ENCODE measurements around the gene NFIX.
A peak's percentile ranks its signal among the peaks of the same experiment; 100 is the strongest.
"Not testable (repeated sequence)": the region's sequence is repeated elsewhere in the genome, so short reads cannot be mapped to it uniquely, and the experiment has no call there.

NFIX gene

DNA sequence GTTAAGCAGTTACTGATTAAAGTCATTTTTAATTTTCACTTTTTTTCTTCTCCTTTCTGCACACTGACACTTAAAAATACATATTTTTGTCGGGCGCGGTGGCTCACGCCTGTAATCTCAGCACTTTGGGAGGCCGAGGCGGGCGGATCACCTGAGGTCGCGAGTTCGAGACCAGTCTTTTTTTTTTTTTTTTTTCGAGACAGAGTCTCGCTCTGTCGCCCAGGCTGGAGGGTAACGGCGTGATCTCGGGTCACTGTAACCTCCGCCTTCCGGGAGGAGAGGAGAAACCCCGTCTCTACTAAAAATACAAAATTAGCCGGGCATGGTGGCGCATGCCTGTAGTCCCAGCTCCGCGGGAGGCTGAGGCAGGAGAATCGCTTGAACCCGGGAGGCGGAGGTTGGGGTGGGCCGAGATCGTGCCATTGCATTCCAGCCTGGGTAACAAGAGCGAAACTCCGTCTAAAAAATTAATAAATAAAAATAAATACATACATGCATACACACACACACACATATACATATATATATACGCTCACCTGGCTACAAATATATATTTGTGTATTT, 37.8 kb upstream of the NFIX start:
- DNase-seq (ENCODE audit: low read depth) = not testable (repeated sequence)

DNA sequence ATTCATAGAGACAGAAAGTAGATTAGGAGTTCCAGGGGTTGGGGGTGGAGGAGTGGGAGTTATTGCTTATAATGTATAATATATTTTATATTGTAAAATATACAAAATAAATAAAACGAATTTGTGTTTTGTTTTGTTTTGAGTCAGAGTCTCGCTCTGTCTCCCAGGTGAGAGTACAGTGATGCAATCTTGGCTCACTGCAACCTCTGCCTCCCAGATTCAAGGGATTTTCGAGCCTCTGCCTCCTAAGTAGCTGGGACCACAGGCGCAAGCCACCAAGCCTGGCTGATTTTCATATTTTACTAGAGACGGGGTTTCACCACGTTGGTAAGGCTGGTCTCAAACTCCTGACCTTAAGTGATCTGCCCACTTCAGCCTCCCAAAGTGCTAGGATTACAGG, 35.8 kb upstream of the NFIX start:
- no peak for DNase-seq (ENCODE audit: low read depth)

DNA sequence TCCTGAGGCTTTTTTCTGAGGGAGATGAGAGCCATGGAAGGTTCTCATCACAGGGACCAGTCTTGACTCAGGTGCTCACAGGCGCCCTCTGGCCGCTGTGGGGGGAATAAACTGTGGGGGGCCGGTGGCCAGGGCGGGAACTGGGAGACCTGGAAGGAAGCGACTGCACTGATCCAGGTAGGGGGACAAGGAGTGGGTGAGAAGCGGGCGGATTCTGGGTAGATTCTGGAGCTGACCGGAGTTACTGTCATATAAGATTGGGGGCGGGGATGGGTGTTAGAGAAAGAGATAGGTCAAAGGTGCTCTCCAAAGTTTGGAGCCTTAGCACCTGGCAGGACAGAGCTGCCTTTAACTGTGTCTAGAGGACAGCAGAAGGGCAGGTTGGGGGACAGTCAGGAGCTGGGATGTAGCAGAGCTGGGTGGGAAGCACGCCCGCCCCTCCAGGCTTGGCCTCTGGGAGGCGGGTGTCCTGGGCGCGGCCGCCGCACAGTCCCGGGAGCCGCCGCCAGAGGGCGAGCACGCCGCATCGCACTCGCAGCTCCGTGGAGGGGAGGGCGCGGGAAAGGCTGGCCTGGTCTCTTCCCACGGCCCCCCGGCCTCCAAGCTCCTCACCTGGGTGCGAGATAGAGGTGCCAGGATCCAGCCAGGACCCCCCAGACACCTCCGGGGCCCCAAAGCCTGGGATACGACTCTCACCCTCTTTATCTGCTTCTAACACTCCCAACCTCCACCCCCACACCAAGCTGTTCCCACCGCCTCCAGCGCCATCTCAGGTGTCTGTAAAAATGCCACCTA, 30.1 kb upstream of the NFIX start:
- peak; percentile 69 for DNase-seq (ENCODE audit: low read depth)

DNA sequence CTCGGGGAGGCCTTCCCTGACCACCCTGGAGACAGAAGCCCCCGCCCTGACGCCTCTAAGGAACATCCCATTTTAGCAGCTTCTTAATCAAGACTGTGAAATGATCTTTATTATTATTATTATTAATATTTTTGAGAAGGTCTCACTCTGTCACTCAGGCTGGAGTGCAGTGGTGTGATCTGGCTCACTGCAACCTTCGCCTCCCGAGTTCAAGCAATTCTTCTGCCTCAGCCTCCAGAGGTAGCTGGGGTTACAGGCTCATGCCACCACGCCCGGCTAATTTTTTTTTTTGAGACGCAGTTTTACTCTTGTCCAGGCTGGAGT, 29.5 kb upstream of the NFIX start:
- no peak for DNase-seq (ENCODE audit: low read depth)

DNA sequence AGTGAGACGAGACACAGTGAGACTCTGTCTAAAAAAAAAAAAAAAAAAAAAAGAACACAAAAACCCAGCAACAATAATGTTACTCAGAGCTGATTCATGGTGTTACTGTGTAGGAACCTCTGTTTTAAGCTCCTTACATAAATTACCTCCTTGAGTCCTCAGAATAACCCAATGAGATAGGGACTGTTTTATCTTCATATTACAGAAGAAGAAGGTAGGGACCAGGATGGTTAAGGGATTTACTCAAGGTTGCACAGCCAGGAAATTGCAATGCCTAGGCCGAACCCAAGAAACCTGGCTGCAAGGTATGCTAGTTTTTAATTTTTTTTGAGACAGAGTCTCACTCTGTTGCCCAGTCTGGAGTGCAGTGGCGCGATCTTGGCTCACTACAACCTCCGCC, 27.4 kb upstream of the NFIX start:
- DNase-seq (ENCODE audit: low read depth) = no peak

DNA sequence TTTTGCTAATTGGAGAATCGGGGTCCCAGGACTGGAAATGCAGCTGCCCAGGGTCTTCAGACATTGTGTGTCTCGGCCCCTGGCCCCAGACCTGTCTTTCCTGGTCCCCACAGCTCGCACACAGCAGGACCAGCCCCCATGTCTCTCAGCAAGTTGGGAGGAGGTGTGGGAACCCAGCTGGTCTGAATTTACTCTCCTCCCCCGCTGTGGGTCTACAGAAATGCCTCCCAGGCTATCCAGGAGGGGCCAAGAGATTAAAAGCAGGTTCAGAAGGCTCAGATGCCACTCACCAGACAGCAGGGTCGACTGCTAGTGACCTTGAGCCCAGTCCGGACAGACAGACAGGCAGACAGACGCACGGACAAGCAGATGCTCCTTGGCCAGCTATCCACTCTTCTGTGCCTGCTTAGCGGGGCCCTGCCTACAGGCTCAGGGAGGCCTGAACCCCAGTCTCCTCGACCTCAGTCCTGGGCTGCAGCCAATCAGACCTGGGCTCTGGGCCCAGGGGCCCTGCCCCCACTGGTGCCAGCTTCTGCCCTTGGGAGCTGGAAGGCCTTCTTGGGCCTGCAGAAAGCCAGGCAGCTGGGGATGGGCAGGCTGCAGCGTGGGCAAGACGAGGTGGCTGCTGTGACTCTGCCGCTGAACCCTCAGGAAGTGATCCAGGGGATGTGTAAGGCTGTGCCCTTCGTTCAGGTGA, 25.8 kb upstream of the NFIX start, which contains the start of gene DAND5:
Gene DAND5, plus strand, starts transcription at position 285 of the 697 bp plus-strand sequence. Its CDS starts 85 bp downstream, at position 370.
- no peak for DNase-seq (ENCODE audit: low read depth)

DNA sequence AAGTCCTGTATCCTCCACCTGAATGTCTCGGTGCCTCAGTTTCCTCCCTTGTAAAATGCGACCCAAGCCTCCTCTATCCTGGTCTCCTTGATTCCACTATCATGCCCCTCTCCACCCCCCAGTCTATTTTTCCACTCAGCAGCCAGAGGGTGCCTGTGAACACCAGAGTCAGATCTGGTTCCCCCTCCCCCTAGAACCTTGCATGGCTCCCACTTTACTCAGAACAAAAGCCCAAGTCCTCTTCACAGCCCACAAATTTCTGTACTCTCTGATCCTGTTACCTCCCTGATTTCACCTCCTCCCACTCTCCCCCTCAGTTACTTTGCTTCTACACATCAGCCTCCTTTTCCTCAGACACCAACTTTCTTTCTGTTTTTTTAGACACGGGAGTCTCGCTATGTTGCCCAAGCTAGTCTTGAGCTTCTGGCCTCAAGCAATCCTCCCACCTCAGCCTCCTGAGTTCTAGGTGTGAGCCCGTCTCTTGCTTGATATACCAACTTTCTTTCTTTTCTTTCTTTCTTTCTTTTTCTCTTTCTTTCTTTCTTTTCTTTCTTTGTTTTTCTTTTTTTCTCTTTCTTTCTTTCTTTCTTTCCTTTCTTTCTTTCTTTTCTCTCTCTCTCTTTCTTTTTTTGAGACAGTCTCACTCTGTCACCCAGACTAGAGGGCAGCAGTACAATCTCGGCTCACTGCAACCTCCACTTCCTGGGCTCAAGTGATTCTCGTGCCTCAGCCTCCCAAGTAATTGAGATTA, 25.0 kb upstream of the NFIX start:
- DNase-seq (ENCODE audit: low read depth) = no peak

DNA sequence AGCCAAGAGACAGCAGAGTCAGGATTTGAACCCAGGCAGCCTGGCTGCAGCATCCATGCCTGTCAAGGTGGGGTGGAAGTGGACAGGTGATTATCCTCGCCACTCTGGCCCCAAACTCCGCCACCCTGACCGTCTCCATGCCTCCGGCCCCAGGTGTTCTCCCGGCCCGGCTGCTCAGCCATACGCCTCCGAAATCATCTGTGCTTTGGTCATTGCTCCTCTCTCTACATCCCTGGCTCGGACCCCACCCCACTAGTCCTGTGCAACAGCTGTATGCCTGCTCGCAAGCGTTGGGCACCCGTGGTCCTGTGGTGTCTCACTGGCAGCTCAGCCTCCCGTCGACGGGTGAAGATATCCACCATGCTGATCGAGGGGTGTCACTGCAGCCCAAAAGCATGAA, 22.0 kb upstream of the NFIX start:
- no peak for DNase-seq (ENCODE audit: low read depth)

DNA sequence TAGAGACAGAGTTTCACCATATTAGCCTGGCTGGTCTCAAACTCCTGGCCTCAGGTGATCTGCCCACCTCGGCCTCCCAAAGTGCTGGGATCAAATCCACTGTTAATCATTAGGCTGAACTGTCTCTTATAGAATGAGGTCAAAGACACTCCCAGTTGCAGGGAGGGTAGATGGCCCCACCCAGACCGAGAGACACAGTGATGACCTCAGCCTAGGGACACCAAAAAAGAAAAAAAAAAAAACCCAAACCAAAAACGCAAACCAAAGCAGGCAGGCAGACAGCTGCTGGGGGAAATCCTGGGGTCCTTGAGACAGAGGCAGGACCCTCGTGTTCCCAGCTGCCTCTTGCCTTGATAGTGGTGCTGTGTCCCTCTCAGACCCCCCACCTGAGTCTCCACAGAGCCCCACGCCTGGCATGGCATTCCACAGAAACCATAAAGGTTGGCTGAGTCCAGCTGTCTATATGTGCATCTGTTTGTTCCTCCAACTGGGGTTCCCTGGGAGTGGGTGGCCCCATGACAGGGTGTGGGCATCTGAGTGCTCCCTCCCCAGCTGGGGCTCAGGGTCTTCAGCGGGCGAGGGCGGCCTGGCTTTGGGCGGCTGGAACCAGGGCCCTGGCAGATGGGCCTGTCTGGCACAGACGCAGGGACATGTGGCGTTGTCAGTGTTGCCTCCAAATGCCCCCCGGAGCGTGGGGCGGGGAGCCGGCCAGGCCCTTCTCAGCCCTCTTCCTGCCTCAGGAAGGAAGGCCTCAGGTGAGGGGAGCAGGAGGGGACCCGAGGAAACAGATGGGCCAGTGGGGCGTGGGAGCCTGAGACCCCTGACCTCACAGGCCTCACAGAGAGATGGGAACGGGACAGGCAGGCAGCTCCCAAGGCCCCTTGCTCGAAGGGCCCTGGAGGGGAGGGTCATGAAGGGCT, 20.7 kb upstream of the NFIX start:
- DNase-seq (ENCODE audit: low read depth) = no peak

DNA sequence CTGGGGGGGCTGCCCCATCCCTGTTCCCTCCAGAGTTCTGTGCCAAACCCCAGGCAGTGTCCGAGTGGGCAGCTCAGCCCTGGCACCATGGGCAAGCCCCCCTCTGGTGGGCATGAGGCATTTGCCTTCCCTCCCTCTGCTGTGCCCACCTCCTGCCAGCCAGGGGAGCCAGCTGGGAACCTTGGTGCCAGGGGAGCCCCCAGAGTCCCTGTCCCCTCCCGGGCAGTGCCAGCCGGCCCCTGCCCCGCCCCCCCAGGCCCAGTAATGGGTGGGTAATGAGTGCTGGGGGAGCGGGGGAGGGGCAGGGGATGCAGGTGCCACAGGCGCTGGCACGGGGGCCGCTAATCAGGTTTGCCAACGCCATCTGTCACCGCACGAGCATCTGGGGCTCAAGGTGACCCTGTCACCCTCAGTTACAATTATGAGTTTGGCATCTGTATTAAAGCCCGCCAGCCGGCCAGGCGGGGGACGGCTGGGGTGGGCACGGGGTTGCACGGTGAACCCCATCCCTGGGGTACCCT, 20.0 kb upstream of the NFIX start:
- no peak for DNase-seq (ENCODE audit: low read depth)

DNA sequence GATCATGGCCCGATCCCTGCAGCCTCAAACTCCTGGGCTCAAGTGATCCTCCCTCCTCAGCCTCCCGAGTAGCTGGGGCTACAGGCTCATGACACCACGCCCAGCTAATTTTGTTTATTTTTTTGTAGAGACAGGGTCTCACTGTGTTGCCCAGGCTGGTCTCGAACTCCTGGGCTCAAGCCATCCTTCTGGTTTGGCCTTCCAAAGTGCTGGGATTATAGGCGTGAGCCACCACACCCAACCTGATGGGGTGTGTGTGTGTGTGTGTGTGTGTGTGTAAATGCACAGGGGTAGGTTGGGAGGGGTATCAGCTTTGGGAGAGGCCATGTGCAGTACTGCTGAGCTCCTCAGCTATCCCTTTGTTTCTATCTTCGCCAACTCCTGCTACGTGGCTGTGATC, 19.2 kb upstream of the NFIX start:
- DNase-seq (ENCODE audit: low read depth) = not testable (repeated sequence)

DNA sequence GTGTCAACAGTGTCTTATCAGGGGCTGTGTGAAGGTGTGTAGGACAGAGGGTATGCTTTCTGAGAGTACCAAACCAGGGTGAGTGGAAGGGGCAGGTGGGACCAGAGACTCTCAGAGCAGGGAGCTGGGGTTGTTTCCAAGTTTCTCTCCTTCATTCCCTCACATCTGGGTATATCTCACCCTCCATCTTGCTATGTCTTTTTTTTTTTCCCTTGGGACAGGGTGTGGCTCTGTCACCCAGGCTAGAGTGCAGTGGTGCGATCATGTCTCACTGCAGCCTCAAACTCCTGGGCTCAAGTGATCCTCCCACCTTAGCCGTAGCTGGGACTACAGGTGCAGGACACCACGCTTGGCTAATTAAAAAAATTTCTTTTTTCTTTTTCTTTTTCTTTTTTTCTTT, 15.3 kb upstream of the NFIX start:
- DNase-seq (ENCODE audit: low read depth) = no peak

DNA sequence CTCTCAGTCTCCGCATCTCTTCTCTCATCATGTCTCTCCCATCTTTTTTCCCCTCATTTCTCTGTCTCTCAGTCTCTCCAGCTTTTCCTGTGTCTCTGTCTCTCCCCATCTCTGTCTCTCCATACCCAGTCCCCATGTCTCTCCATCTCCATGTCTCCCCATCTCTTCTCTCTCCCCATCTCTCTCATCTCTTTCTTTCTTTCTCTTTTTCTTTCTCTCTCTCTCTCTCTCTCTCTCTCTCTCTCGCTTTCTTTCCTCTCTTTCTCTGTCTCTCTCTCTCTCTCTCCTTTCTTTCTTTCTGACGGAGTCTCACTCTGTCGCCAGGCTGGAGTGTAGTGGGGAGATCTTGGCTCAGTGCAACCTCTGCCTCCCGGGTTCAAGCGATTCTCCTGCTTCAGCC, 12.6 kb upstream of the NFIX start:
- DNase-seq (ENCODE audit: low read depth) = no peak

DNA sequence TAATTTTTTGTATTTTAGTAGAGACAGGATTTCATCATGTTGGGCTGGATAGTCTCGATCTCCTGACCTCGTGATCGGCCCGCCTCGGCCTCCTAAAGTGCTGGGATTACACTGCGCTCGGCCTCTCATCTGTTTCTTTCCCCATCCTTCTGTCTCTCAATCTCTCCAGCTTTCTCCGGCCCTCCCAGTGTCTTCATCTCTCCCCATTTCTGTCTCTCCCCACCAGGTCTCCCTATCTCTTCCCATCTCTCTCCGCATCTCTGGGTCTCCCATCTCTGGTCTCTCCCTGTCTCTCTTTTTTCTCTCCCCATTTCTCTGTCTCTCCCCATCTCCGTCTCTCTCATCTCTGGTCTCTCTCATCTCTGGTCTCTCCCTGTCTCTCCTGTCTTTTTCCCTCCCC, 12.2 kb upstream of the NFIX start:
- no peak for DNase-seq (ENCODE audit: low read depth)

DNA sequence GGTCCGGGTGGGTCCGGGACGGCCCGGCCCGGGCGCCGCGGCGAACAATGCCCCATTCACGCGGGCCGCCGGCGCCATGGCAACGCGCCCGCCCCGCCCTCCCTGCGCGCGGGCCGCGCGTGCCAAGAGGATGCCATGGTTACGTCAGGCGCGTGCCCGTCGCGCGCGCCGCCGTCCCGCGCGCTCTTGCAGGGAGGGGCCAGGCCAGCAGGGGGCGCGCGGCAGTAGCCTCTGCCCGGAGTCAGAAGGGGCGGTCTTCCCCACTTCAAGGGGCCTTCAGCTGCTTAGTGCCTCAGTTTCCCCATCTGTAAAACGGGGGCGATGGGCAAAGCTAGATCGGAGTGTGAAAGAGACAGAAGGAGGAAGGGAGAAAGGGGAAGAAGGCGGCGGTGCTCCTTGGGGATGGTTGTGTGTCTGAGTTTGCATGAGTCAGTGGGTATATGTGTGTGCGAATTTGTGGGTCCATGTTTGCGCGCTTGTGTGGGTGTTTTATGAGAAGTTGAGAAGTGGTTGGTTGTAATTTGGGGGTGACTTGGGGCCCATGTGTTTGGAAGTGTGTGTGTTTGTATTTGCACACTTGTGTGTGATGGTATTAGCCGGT, 11.6 kb upstream of the NFIX start:
- DNase-seq (ENCODE audit: low read depth) = peak; percentile 65

DNA sequence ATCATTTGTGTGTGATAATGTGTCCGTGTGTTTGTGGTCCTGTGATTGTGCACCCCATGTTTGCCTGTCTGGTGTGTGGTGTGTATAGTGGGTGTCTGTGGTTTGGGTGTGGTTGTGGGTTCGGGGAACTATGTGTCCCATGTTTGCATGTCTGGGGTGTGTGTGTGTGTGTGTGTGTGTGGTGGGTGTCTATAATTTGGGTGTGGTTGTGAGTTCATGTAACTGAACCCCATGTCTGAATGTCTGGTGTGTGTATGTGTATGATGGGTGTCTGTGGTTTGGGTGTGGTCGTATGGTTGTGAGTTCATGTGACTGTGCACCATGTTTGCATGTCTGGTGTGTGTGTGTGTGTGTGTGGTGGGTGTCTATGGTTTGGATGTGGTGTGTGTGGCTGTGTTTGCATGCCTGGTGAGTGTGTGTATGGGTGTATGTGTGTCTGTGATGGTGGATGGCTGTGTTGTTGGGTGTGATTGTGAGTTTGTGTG, 11.1 kb upstream of the NFIX start:
- no peak for DNase-seq (ENCODE audit: low read depth)

DNA sequence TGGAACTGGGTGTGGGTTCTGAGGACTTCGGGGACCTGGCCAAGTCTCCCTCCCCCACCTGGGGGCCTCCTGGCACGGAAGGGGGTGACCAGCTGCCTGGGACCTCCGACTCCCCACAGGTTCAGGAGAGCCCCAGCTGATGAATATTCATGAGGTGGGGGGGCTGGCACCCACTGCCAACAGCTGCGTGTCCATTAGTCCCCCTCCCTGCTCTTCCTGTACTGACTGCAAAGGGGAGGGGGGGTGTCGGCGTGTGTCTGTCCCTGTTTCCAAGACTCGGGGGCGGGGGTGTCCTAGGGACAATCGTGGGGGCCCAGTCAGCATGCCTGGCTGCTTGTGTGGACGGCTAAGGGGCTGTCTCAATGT, 10.6 kb upstream of the NFIX start:
- no peak for DNase-seq (ENCODE audit: low read depth)

DNA sequence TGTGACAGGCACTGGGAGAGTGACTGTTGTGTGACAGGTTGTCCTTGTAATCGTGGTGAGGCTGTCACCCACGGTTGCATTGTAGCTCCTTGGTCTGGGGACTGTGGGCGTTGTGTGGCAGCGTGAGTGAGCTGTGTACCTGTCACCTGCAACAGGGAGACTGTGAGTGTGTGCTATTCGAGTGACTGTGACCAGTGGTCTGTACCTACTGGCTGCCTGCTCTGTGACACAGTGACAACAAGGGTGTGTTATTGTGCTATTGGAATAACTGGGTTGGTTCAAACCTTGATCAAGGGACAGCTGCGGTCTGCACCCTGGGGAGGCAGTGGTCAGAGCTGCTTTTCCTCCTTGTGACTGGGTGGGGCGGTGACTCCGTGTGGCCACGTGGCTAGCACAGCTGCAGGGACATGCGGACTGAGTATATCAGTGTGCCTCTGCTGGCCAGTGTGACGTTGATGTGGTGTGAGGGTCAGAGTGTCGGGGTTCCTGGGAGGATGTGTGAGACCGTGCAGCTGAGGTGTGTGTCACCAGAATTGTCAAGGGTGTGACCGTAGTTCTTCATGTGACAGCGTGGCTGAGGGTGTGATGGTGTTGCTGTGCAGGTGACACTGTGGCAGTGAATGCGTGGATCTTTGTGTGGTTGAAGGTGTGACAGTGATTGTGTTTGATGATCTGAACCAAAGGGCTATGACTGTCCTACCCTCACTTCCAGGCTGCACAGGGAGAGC, 10.1 kb upstream of the NFIX start:
- no peak for DNase-seq (ENCODE audit: low read depth)

DNA sequence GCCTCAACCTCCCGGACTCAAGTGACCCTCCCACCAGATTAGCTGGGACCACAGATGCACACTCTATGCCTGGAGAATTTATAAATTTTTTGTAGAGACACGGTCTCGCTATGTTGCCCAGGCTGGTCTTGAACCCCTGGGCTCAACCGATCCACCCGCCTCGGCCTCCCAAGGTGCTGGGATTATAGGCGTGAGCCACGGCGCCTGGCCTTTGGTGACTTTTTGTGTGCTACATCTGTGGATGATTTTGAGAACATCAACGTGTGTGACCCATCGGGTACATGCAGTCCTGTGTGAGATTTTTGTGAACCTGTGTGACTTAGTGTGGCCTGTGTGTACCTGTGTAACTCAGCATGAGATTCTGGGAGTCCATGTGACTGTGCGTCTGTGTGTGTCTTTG, 8.5 kb upstream of the NFIX start:
- no peak for DNase-seq (ENCODE audit: low read depth)

DNA sequence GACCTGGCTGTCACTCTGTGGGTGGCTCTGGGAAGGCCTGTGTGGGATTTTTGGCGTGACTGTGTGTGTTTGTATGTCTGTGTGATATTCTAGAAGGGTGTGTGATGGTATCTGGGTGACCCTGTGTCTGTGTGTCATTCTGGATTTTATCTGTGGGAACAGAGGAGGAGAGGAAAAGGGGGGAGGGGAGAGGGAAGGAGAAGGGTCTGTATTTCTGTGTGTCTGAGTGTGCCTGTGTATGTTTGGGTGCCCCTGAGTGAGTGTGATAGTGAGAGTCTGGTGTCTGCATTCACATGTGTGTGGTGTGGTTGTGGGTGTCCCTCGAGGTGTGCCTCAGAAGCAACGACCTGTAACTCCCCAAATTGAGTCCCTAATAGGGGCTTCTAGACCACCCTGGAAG, 8.1 kb upstream of the NFIX start:
- no peak for DNase-seq (ENCODE audit: low read depth)

Measured in stimulated activated CD8-positive, alpha-beta memory T cell treated with anti-CD3 and anti-CD28 coated beads, Interleukin-12 subunit alpha, Interleukin-12 subunit beta, amount 100 ng/mL, for 1 hour (primary cell).